H1 (cell line): ENCODE measurements around the gene GALR2. TPM values are rescaled to one million over a fixed set of nuclear protein-coding genes. Genes with fewer than 3 reads are reported as not detected.

ENCODE experiments used
- ASH2L ChIP-seq: fragments of 200-600, 300-600 bp; sonication (generic); IDR thresholded peaks from one replicate; pipeline ENCODE4 v1.7.1; 2017; ENCODE audit warnings: low read length
- BACH1 ChIP-seq: IDR thresholded peaks from 2 replicates; pipeline ENCODE4 v1.6.1; 2012; ENCODE audit warnings: low read length, improper control_type of control experiment
- CBX8 ChIP-seq: fragments of 300-800, 300-1000 bp; sonication (generic); IDR thresholded peaks from 2 replicates; pipeline ENCODE4 v1.7.1; 2016; ENCODE audit warnings: low read depth, low read length, borderline replicate concordance
- CEBPB ChIP-seq: IDR thresholded peaks from 2 replicates; pipeline ENCODE4 v1.6.1; 2012; ENCODE audit warnings: low read depth, low read length
- JUN ChIP-seq: IDR thresholded peaks from 2 replicates; pipeline ENCODE4 v1.6.1; 2011; ENCODE audit warnings: low read depth, mild to moderate bottlenecking, improper control_type of control experiment, low read length
- NANOG ChIP-seq: IDR thresholded peaks from 2 replicates; pipeline ENCODE4 v1.6.1; 2011; ENCODE audit warnings: low read length, low read depth, mild to moderate bottlenecking, inconsistent platforms; ENCODE audit not compliant: insufficient read depth, poor library complexity, severe bottlenecking
- SUZ12 ChIP-seq: fragments of 200-600 bp; sonication (generic); IDR thresholded peaks from 2 replicates; pipeline ENCODE4 v1.6.1; 2012; ENCODE audit warnings: mild to moderate bottlenecking, inconsistent platforms, low read length, moderate library complexity, mixed read lengths
- TBP ChIP-seq: IDR thresholded peaks from 2 replicates; pipeline ENCODE4 v1.6.1; 2011; ENCODE audit warnings: low read depth, low read length, improper control_type of control experiment
- polyA plus RNA-seq, 7 experiments: library from polyadenylated mRNA; depleted of rRNA in 3 of 7; stranded (reverse) in 5 of 7; unstranded in 2 of 7; fragments of >200 nt in 5 of 7; fragments of 200-250 nt in 2 of 7; gene quantifications; 1 replicate in 5 of 7; 2 replicates in 1 of 7; 4 replicates in 1 of 7; pipeline versions ENCODE4 v1.2.1 to v1.2.3, GENCODE V29; 2011 to 2013; ENCODE audit warnings: missing spikeins in 2 of 7, mixed read lengths in 2 of 7
- total RNA-seq: library from RNA; stranded (reverse); fragmentation: NEBNext Ultra II Directional; extraction: Animal tissue kit (Norgen Biotek cat#: 25700); gene quantifications from 2 replicates; pipeline ENCODE4 v1.2.1, GENCODE V29; 2021
- TF ChIP-seq, protein P1 (sequence below): fragments of 300-600 bp; sonication (generic); IDR thresholded peaks from 2 replicates; pipeline ENCODE4 v1.7.1; 2012; ENCODE audit warnings: low read length, moderate library complexity, mild to moderate bottlenecking, inconsistent platforms; ENCODE audit not compliant: insufficient replicate concordance

The GALR2 gene
- total and polyA plus RNA-seq, 2 of the 8 experiments (the other 6 are each of a cell fraction or from before 2014, with no cell fraction given) = 0.86 to 2.2 TPM

DNA sequence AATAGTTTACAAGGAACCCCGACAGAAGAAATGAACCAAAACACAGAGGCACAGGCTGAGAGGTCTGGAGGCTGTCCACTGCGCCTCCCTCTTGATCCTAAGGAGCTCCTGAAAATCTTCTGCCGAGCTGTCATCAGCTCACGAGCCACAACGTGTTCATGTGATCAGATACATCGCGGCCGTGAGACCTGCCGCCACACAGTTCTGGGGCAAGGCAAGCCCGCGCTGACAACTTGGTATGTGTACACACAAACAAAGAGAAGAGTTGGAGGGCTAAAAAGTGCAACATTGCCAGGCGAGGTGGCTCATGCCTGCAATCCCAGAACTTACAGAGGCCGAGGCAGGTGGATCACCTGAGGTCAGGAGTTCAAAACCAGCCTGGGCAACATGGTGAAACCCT, 21.4 kb downstream of the GALR2 start (continued):
- TF ChIP-seq, protein P1, sequence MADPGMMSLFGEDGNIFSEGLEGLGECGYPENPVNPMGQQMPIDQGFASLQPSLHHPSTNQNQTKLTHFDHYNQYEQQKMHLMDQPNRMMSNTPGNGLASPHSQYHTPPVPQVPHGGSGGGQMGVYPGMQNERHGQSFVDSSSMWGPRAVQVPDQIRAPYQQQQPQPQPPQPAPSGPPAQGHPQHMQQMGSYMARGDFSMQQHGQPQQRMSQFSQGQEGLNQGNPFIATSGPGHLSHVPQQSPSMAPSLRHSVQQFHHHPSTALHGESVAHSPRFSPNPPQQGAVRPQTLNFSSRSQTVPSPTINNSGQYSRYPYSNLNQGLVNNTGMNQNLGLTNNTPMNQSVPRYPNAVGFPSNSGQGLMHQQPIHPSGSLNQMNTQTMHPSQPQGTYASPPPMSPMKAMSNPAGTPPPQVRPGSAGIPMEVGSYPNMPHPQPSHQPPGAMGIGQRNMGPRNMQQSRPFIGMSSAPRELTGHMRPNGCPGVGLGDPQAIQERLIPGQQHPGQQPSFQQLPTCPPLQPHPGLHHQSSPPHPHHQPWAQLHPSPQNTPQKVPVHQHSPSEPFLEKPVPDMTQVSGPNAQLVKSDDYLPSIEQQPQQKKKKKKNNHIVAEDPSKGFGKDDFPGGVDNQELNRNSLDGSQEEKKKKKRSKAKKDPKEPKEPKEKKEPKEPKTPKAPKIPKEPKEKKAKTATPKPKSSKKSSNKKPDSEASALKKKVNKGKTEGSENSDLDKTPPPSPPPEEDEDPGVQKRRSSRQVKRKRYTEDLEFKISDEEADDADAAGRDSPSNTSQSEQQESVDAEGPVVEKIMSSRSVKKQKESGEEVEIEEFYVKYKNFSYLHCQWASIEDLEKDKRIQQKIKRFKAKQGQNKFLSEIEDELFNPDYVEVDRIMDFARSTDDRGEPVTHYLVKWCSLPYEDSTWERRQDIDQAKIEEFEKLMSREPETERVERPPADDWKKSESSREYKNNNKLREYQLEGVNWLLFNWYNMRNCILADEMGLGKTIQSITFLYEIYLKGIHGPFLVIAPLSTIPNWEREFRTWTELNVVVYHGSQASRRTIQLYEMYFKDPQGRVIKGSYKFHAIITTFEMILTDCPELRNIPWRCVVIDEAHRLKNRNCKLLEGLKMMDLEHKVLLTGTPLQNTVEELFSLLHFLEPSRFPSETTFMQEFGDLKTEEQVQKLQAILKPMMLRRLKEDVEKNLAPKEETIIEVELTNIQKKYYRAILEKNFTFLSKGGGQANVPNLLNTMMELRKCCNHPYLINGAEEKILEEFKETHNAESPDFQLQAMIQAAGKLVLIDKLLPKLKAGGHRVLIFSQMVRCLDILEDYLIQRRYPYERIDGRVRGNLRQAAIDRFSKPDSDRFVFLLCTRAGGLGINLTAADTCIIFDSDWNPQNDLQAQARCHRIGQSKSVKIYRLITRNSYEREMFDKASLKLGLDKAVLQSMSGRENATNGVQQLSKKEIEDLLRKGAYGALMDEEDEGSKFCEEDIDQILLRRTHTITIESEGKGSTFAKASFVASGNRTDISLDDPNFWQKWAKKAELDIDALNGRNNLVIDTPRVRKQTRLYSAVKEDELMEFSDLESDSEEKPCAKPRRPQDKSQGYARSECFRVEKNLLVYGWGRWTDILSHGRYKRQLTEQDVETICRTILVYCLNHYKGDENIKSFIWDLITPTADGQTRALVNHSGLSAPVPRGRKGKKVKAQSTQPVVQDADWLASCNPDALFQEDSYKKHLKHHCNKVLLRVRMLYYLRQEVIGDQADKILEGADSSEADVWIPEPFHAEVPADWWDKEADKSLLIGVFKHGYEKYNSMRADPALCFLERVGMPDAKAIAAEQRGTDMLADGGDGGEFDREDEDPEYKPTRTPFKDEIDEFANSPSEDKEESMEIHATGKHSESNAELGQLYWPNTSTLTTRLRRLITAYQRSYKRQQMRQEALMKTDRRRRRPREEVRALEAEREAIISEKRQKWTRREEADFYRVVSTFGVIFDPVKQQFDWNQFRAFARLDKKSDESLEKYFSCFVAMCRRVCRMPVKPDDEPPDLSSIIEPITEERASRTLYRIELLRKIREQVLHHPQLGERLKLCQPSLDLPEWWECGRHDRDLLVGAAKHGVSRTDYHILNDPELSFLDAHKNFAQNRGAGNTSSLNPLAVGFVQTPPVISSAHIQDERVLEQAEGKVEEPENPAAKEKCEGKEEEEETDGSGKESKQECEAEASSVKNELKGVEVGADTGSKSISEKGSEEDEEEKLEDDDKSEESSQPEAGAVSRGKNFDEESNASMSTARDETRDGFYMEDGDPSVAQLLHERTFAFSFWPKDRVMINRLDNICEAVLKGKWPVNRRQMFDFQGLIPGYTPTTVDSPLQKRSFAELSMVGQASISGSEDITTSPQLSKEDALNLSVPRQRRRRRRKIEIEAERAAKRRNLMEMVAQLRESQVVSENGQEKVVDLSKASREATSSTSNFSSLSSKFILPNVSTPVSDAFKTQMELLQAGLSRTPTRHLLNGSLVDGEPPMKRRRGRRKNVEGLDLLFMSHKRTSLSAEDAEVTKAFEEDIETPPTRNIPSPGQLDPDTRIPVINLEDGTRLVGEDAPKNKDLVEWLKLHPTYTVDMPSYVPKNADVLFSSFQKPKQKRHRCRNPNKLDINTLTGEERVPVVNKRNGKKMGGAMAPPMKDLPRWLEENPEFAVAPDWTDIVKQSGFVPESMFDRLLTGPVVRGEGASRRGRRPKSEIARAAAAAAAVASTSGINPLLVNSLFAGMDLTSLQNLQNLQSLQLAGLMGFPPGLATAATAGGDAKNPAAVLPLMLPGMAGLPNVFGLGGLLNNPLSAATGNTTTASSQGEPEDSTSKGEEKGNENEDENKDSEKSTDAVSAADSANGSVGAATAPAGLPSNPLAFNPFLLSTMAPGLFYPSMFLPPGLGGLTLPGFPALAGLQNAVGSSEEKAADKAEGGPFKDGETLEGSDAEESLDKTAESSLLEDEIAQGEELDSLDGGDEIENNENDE = no peak
- TF ChIP-seq BACH1 (no peak), NANOG (no peak), JUN (no peak), CBX8 (no peak), CEBPB (no peak), SUZ12 (no peak), ASH2L (no peak), TBP (no peak)
